ENCODE measurements around the gene OLIG3. TPM values are rescaled to one million over a fixed set of nuclear protein-coding genes. Genes with fewer than 3 reads are reported as not detected.

Gene OLIG3
- total and polyA plus RNA-seq, 9 donors, result not detected

GRCh38 chr6:137471497-137471896 is 22.7 kb downstream of the OLIG3 start:
- DNase-seq, result no peak
- Histone ChIP-seq H3K27me3 (no peaks in the 10 kb centered on the region), H3K27ac (no peak overlapping the region), H3K9me3 (no peaks in the 10 kb centered on the region), H3K4me1 (ENCODE audit: insufficient read depth) (no peaks in the 10 kb centered on the region), H3K4me3 (no peak overlapping the region), H3K36me3 (no peaks in the 10 kb centered on the region)
- WGBS, 3 donors, result 59 to 66% (median 61%) methylated on average over 5 of the region's 5 CpGs
- TF ChIP-seq EP300 (IDR thresholded peaks at IDR 0.05), result no peak
- TF ChIP-seq, protein P1, sequence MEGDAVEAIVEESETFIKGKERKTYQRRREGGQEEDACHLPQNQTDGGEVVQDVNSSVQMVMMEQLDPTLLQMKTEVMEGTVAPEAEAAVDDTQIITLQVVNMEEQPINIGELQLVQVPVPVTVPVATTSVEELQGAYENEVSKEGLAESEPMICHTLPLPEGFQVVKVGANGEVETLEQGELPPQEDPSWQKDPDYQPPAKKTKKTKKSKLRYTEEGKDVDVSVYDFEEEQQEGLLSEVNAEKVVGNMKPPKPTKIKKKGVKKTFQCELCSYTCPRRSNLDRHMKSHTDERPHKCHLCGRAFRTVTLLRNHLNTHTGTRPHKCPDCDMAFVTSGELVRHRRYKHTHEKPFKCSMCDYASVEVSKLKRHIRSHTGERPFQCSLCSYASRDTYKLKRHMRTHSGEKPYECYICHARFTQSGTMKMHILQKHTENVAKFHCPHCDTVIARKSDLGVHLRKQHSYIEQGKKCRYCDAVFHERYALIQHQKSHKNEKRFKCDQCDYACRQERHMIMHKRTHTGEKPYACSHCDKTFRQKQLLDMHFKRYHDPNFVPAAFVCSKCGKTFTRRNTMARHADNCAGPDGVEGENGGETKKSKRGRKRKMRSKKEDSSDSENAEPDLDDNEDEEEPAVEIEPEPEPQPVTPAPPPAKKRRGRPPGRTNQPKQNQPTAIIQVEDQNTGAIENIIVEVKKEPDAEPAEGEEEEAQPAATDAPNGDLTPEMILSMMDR (IDR thresholded peaks at IDR 0.05), result no peak
- TF ChIP-seq POLR2A (IDR thresholded peaks at IDR 0.05), result no peak
- intact Hi-C loops (cut with DNase I), result no loop called here

DNA sequence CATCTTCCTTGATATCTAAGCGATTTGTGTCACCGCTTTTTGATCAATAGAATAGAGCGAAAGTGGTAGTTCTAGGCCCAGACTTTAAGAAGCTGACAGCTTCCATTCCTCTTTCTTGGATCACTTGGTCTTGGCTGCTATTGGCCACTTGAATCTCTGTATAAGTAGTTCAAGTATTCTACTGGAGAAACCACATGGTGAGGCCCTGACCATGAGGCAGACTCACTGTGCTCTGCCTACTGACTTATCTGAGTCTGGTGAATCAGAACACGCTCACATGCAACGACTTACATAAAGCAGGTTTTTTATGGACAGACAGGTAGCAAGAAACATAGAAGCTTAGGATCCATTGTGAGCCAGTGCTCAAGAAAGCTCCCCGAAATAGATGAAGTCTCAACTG is 27.0 kb downstream of the OLIG3 start:
- TF ChIP-seq EP300 (IDR thresholded peaks at IDR 0.05) (no peak), POLR2A (IDR thresholded peaks at IDR 0.05) (no peak)
- TF ChIP-seq, protein P1 (IDR thresholded peaks at IDR 0.05), result no peak

GRCh38 chr6:137465378-137466009 is 28.7 kb downstream of the OLIG3 start:
- 84 to 91% (median 86%) methylated on average over 7 of the region's 7 CpGs for WGBS, 3 donors
- intact Hi-C loops (cut with DNase I), result no loop called here

More for the DNA sequence above, 27.0 kb downstream of the OLIG3 start:
- Histone ChIP-seq H3K27ac (no peak overlapping the region), H3K27me3 (no peaks in the 10 kb centered on the region), H3K4me1 (ENCODE audit: insufficient read depth) (no peaks in the 10 kb centered on the region), H3K36me3 (no peaks in the 10 kb centered on the region), H3K9me3 (no peaks in the 10 kb centered on the region), H3K4me3 (no peak overlapping the region)
- 94% methylated on average over 6 of the region's 6 CpGs for WGBS, 3 donors
- no peak for DNase-seq
- intact Hi-C loops (cut with DNase I), result no loop called here

DNA sequence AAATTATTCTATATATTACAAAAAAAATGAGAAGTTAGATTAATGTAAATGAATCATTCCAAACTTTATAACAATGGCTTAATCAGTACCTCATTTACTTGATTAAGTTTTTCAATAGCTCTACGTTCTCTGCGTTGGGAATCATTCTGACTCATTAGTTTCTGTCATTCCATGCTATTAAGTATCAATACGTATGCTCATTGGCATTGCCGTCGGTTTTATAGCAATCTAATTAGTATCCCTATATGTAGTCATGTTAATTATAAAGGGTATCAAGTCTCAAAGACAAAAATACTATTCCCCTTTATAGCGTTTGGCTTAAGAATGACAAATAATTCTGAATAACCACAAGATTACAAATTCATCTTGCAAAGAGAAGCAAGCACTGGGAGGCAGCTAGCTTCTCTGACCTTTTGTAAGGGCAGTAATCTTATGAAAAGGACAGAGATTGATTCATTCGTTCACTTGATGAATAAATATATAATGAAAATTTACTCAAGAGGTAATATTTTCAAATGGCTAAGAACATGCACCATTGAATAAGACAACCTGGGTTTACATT is 41.8 kb downstream of the OLIG3 start:
- DNase-seq, result no peak
- intact Hi-C loops (cut with DNase I), result no loop called here
- TF ChIP-seq, protein P1 (IDR thresholded peaks at IDR 0.05), result no peak
- TF ChIP-seq EP300 (IDR thresholded peaks at IDR 0.05) (no peak), POLR2A (IDR thresholded peaks at IDR 0.05) (no peak)
- H3K4me1 ChIP-seq (ENCODE audit: insufficient read depth), result peaks cover 3% of the 10 kb centered on the region
- no peak overlapping the region for H3K4me3 ChIP-seq
- H3K36me3 ChIP-seq, result no peaks in the 10 kb centered on the region
- no peaks in the 10 kb centered on the region for H3K27me3 ChIP-seq
- H3K9me3 ChIP-seq, result no peaks in the 10 kb centered on the region
- 30 to 51% (median 35%) methylated on average over 7 of the region's 7 CpGs for WGBS, 3 donors
- no peak overlapping the region for H3K27ac ChIP-seq

More at GRCh38 chr6:137465378-137466009, 28.7 kb downstream of the OLIG3 start:
- no peaks in the 10 kb centered on the region for H3K9me3 ChIP-seq
- no peaks in the 10 kb centered on the region for H3K27me3 ChIP-seq
- TF ChIP-seq POLR2A (IDR thresholded peaks at IDR 0.05) (no peak), EP300 (IDR thresholded peaks at IDR 0.05) (no peak)
- TF ChIP-seq, protein P1 (IDR thresholded peaks at IDR 0.05), result no peak
- no peaks in the 10 kb centered on the region for H3K36me3 ChIP-seq
- H3K4me3 ChIP-seq, result no peak overlapping the region
- H3K4me1 ChIP-seq (ENCODE audit: insufficient read depth), result no peaks in the 10 kb centered on the region
- DNase-seq, result no peak
- H3K27ac ChIP-seq, result no peak overlapping the region

All from ovary (tissue), 9 donors.